H1 (cell line): ENCODE data around the gene TAGLN2. TPM values are rescaled to one million over a fixed set of nuclear protein-coding genes. Genes with fewer than 3 reads are reported as not detected.
A peak's percentile ranks its signal among the peaks of the same experiment; 100 is the strongest.

ENCODE experiments used
- CTCF ChIA-PET: fragments of 300-600 bp; sonication (Branson Sonifier 250); formaldehyde crosslinking; loops from one replicate; lab custom pipeline; 2021; ENCODE audit not compliant: partially characterized antibody; lab: Charles Lee
- POLR2A ChIA-PET: fragments of 300-600 bp; sonication (Branson Sonifier 250); formaldehyde crosslinking; loops from one replicate; lab custom pipeline; 2021; ENCODE audit warnings: inconsistent platforms; ENCODE audit not compliant: partially characterized antibody; lab: Charles Lee
- DNase-seq, 2 experiments: peaks; one replicate each; pipeline versions ENCODE4 v3.0.0 to v3.0.0-alpha.2; 2010 to 2022; ENCODE audit warnings: low spot score in 2 of 2, low read depth in 1 of 2, mixed read lengths in 1 of 2
- FAIRE-seq: peaks from 2 replicates; lab custom pipeline; 2011; peaks lifted over from hg19 to GRCh38; lab: Jason Lieb, UNC
- H2AFZ ChIP-seq: 2 replicates; pipeline ENCODE4 v1.8.1; 2012; ENCODE audit warnings: low read length, inconsistent platforms
- H2AK5ac ChIP-seq: 2 replicates; pipeline ENCODE4 v1.6.1; 2013; ENCODE audit warnings: low read depth, low read length
- H2BK120ac ChIP-seq: replicated peaks from 2 replicates; pipeline ENCODE3; 2013; ENCODE audit warnings: low read depth, low read length, inconsistent platforms
- H2BK12ac ChIP-seq: 2 replicates; pipeline ENCODE4 v1.6.1; 2013; ENCODE audit warnings: low read depth, low read length
- H2BK15ac ChIP-seq: 2 replicates; pipeline ENCODE4 v1.6.1; 2013; ENCODE audit warnings: low read length
- H2BK20ac ChIP-seq: 2 replicates; pipeline ENCODE4 v1.6.1; 2013; ENCODE audit warnings: low read length
- H2BK5ac ChIP-seq: 2 replicates; pipeline ENCODE4 v1.6.1; 2013; ENCODE audit warnings: low read depth, low read length
- H3K14ac ChIP-seq: 2 replicates; pipeline ENCODE4 v1.6.1; 2013; ENCODE audit warnings: inconsistent platforms; ENCODE audit not compliant: insufficient read length
- H3K18ac ChIP-seq: 2 replicates; pipeline ENCODE4 v1.6.1; 2013; ENCODE audit warnings: low read length; ENCODE audit errors: extremely low read depth
- H3K23ac ChIP-seq: 2 replicates; pipeline ENCODE4 v1.6.1; 2013; ENCODE audit warnings: inconsistent platforms; ENCODE audit not compliant: insufficient read length
- H3K23me2 ChIP-seq: 2 replicates; pipeline ENCODE4 v1.6.1; 2013; ENCODE audit warnings: low read depth, low read length
- H3K27ac ChIP-seq: 2 replicates; pipeline ENCODE4 v1.6.1; 2011; ENCODE audit warnings: low read depth, low read length, inconsistent platforms
- H3K27me3 ChIP-seq, 4 experiments: replicated peaks in 1 of 4; 1 replicate in 1 of 4; 2 replicates in 3 of 4; pipeline versions ENCODE4 v1.6.1 to v1.8.1; 2011 to 2013; ENCODE audit warnings: low read length in 3 of 4, mild to moderate bottlenecking in 3 of 4, inconsistent platforms in 2 of 4, mixed read lengths in 2 of 4, moderate library complexity in 1 of 4; ENCODE audit not compliant: control insufficient read depth in 3 of 4, insufficient read depth in 3 of 4; ENCODE audit errors: extremely low read depth in 1 of 4
- H3K36me3 ChIP-seq, 4 experiments: 2 replicates each; pipeline versions ENCODE4 v1.6.1 to v1.8.1; 2011 to 2013; ENCODE audit warnings: mild to moderate bottlenecking in 4 of 4, low read length in 3 of 4, moderate library complexity in 2 of 4, control low read depth in 1 of 4, inconsistent platforms in 1 of 4; ENCODE audit not compliant: insufficient read depth in 4 of 4, control insufficient read depth in 2 of 4
- H3K4ac ChIP-seq: replicated peaks from 2 replicates; pipeline ENCODE3; 2013; ENCODE audit warnings: low read length, low read depth, mixed read lengths, inconsistent platforms; ENCODE audit not compliant: insufficient read length
- H3K4me1 ChIP-seq, 4 experiments: replicated peaks in 1 of 4; 1 replicate in 1 of 4; 2 replicates in 3 of 4; pipeline versions ENCODE4 v1.6.1 to v1.8.1; 2011 to 2013; ENCODE audit warnings: low read length in 3 of 4, inconsistent platforms in 2 of 4, mixed read lengths in 1 of 4; ENCODE audit not compliant: insufficient read depth in 4 of 4, control insufficient read depth in 3 of 4
- H3K4me2 ChIP-seq, 2 experiments: 2 replicates each; pipeline versions ENCODE4 v1.6.1 to v1.8.1; 2011 to 2013; ENCODE audit warnings: low read depth in 2 of 2, low read length in 2 of 2, control low read depth in 1 of 2, inconsistent platforms in 1 of 2, mild to moderate bottlenecking in 1 of 2; ENCODE audit not compliant: insufficient read depth in 1 of 2
- H3K4me3 ChIP-seq, 4 experiments: fragments of 200-600, 300-600 bp in 1 of 4; sonication (generic), shearing (Covaris generic), sonication (Bioruptor Twin) in 1 of 4; 2 replicates each; pipeline versions ENCODE4 v1.5.1 to v1.8.1; 2011 to 2016; ENCODE audit warnings: low read length in 4 of 4, low read depth in 3 of 4, control low read depth in 2 of 4, inconsistent platforms in 2 of 4, mild to moderate bottlenecking in 2 of 4, mixed read lengths in 1 of 4, moderate library complexity in 1 of 4; ENCODE audit not compliant: insufficient read depth in 2 of 4; ENCODE audit errors: extremely low read depth in 1 of 4
- H3K56ac ChIP-seq: replicated peaks from 2 replicates; pipeline ENCODE3; 2013; ENCODE audit warnings: low read depth, mild to moderate bottlenecking, mixed read lengths, low read length, inconsistent platforms; ENCODE audit not compliant: insufficient read length
- H3K79me1 ChIP-seq: 2 replicates; pipeline ENCODE4 v1.6.1; 2013; ENCODE audit warnings: low read depth, low read length, control low read depth
- H3K79me2 ChIP-seq, 2 experiments: 2 replicates each; pipeline versions ENCODE4 v1.6.1 to v1.8.1; 2012 to 2013; ENCODE audit warnings: low read length in 2 of 2, mild to moderate bottlenecking in 2 of 2, inconsistent platforms in 1 of 2; ENCODE audit not compliant: insufficient read depth in 2 of 2, control insufficient read depth in 1 of 2
- H3K9ac ChIP-seq, 4 experiments: replicated peaks in 1 of 4; 1 replicate in 1 of 4; 2 replicates in 3 of 4; pipeline versions ENCODE4 v1.6.1 to v1.8.1; 2011 to 2013; ENCODE audit warnings: low read depth in 3 of 4, low read length in 3 of 4, control low read depth in 2 of 4, mild to moderate bottlenecking in 2 of 4, moderate library complexity in 2 of 4, inconsistent platforms in 1 of 4; ENCODE audit errors: extremely low read depth in 1 of 4
- H3K9me3 ChIP-seq, 2 experiments: 2 replicates each; pipeline versions ENCODE4 v1.6.1 to v1.8.1; 2012 to 2013; ENCODE audit warnings: mild to moderate bottlenecking in 2 of 2, moderate library complexity in 2 of 2, control low read depth in 1 of 2, inconsistent platforms in 1 of 2, low read depth in 1 of 2, low read length in 1 of 2, mixed read lengths in 1 of 2; ENCODE audit not compliant: insufficient read depth in 2 of 2
- H4K20me1 ChIP-seq, 2 experiments: replicated peaks in 1 of 2; 2 replicates each; pipeline versions ENCODE3 to v1.8.1; 2011 to 2013; ENCODE audit warnings: inconsistent platforms in 2 of 2, low read length in 2 of 2, mild to moderate bottlenecking in 1 of 2; ENCODE audit not compliant: insufficient read depth in 2 of 2, control insufficient read depth in 1 of 2
- H4K5ac ChIP-seq: 2 replicates; pipeline ENCODE4 v1.6.1; 2013; ENCODE audit warnings: low read length, low read depth, mixed read lengths, inconsistent platforms; ENCODE audit not compliant: insufficient read length
- H4K8ac ChIP-seq: 2 replicates; pipeline ENCODE4 v1.8.0; 2013; ENCODE audit warnings: mild to moderate bottlenecking, moderate library complexity, low read length, inconsistent platforms; ENCODE audit not compliant: insufficient read depth; ENCODE audit errors: extremely low read depth
- H4K91ac ChIP-seq: replicated peaks from 2 replicates; pipeline ENCODE3; 2013; ENCODE audit warnings: low read length, mixed read lengths, inconsistent platforms; ENCODE audit not compliant: insufficient read length
- ASH2L ChIP-seq: fragments of 200-600, 300-600 bp; sonication (generic); IDR thresholded peaks from one replicate; pipeline ENCODE4 v1.7.1; 2017; ENCODE audit warnings: low read length
- CHD2 ChIP-seq: IDR thresholded peaks from 2 replicates; pipeline ENCODE4 v1.6.1; 2012; ENCODE audit warnings: low read length, improper control_type of control experiment
- POLR2A ChIP-seq, 2 experiments: IDR thresholded peaks; 1 replicate in 1 of 2; 2 replicates in 1 of 2; pipeline ENCODE4 v1.6.1; 2011; ENCODE audit warnings: low read depth in 2 of 2, low read length in 2 of 2, mild to moderate bottlenecking in 2 of 2; ENCODE audit errors: control extremely low read depth in 1 of 2
- POU5F1 ChIP-seq: IDR thresholded peaks from 2 replicates; pipeline ENCODE4 v1.6.1; 2011; ENCODE audit warnings: low read depth, mild to moderate bottlenecking, low read length, moderate library complexity
- SAP30 ChIP-seq: fragments of 300-600 bp; sonication (generic); IDR thresholded peaks from 2 replicates; pipeline ENCODE4 v1.7.1; 2012; ENCODE audit warnings: low read length, moderate library complexity, mild to moderate bottlenecking, inconsistent platforms; ENCODE audit not compliant: insufficient read depth, insufficient replicate concordance
- SIN3A ChIP-seq, 2 experiments: IDR thresholded peaks in 1 of 2; conservative IDR thresholded peaks in 1 of 2; 2 replicates each; pipeline ENCODE4 v1.6.1; 2011 to 2012; ENCODE audit warnings: low read length in 2 of 2, improper control_type of control experiment in 1 of 2, low read depth in 1 of 2, mild to moderate bottlenecking in 1 of 2
- WGBS, 2 experiments: shearing (Covaris generic) in 1 of 2; methylation state at CpG; one replicate each; pipeline versions ENCODE4 v1.1.6 to v1.1.7; 2013 to 2015; ENCODE audit warnings: low lambda C conversion rate in 2 of 2, mixed read lengths in 2 of 2, inconsistent platforms in 1 of 2, low coverage in 1 of 2, missing lambda C conversion rate in 1 of 2; ENCODE audit not compliant: insufficient replicate concordance in 2 of 2, insufficient coverage in 1 of 2, insufficient read length in 1 of 2; ENCODE audit errors: extremely low coverage in 1 of 2, missing lambda C conversion rate in 1 of 2; 5-methylcytosine and 5-hydroxymethylcytosine counted together
- polyA plus RNA-seq, 7 experiments: library from polyadenylated mRNA; depleted of rRNA in 3 of 7; stranded (reverse) in 5 of 7; unstranded in 2 of 7; fragments of >200 nt in 5 of 7; fragments of 200-250 nt in 2 of 7; gene quantifications; 1 replicate in 5 of 7; 2 replicates in 1 of 7; 4 replicates in 1 of 7; pipeline versions ENCODE4 v1.2.1 to v1.2.3, GENCODE V29; 2011 to 2013; ENCODE audit warnings: missing spikeins in 2 of 7, mixed read lengths in 2 of 7
- total RNA-seq: library from RNA; stranded (reverse); fragmentation: NEBNext Ultra II Directional; extraction: Animal tissue kit (Norgen Biotek cat#: 25700); gene quantifications from 2 replicates; pipeline ENCODE4 v1.2.1, GENCODE V29; 2021

The TAGLN2 gene
- total and polyA plus RNA-seq, 2 of the 8 experiments (the other 6 are each of a cell fraction or from before 2014, with no cell fraction given) = 93.0 to 114 TPM

GRCh38 chr1:159944623-159945455 lies 19.5 kb upstream of the TAGLN2 start:
- DNase-seq = no peak
- H3K4me1 ChIP-seq = peaks cover 7 to 24% (median 15%) of the 10 kb centered on the region in 4 experiments
- POLR2A ChIA-PET = interaction anchor here (0.6 to 2.8 kb wide), 21 partner anchors 9 to 139 kb away, joined by 3 to 19 read pairs (median 4); partner anchors contain the start of genes CFAP45, PIGM, SLAMF9 and TAGLN2

More at GRCh38 chr1:159944623-159945455, 19.5 kb upstream of the TAGLN2 start:
- 0 out of 2 replicates have a peak overlapping the region, but pooled peaks have one; percentile 72 for H2BK20ac ChIP-seq
- H2BK15ac ChIP-seq = 0 out of 2 replicates have a peak overlapping the region, but pooled peaks have one; percentile 29
- H3K79me2 ChIP-seq = peaks cover 3 to 12% of the 10 kb centered on the region in 2 experiments; a peak in 2 of 4 replicates
- H3K27me3 ChIP-seq = no peaks in the 10 kb centered on the region
- H3K4ac ChIP-seq = peak overlapping the region; percentile 63
- H4K5ac ChIP-seq = peak overlapping the region; percentile 12
- no peaks in the 10 kb centered on the region for H3K9me3 ChIP-seq
- no peaks in the 10 kb centered on the region for H4K20me1 ChIP-seq
- WGBS, 2 experiments = 20% methylated on average over 11 of the region's 11 CpGs; no CpG with 5 or more reads in 1 of the 2 experiments
- H2AK5ac ChIP-seq = peak overlapping the region; percentile 85; the same call in 1 of the 2 replicates
- H3K9ac ChIP-seq = peak overlapping the region in 3 of 4 experiments; percentile 36 to 45 (median 42); a peak in 4 of 7 replicates
- H3K14ac ChIP-seq = no peak overlapping the region
- peak overlapping the region; percentile 49 to 82 (median 62) for H3K4me3 ChIP-seq
- H2BK12ac ChIP-seq = peak overlapping the region; percentile 60; the same call in 1 of the 2 replicates
- CTCF ChIA-PET = interaction anchor here (0.9 to 35.5 kb wide), 9 partner anchors 8 to 76 kb away, joined by 3 to 696 read pairs (median 8); partner anchors contain the start of gene TAGLN2
- peak overlapping the region; percentile 59 for H4K91ac ChIP-seq
- H3K23me2 ChIP-seq = peaks cover 10% of the 10 kb centered on the region; the same call in 1 of the 2 replicates
- peaks cover 2% of the 10 kb centered on the region; the same call in 1 of the 2 replicates for H3K79me1 ChIP-seq
- H2BK5ac ChIP-seq = no peak overlapping the region; the same call in 1 of the 2 replicates
- H4K8ac ChIP-seq = no peak overlapping the region; the same call in 1 of the 2 replicates
- H3K23ac ChIP-seq = no peak overlapping the region
- no peak for FAIRE-seq
- H2AFZ ChIP-seq = no peak overlapping the region
- peak overlapping the region; percentile 10 for H3K56ac ChIP-seq
- peak overlapping the region; percentile 60; the same call in 1 of the 2 replicates for H3K18ac ChIP-seq
- TF ChIP-seq ASH2L (no peak), SIN3A (conservative IDR thresholded peaks at IDR 0.05 in 1 of 2, IDR thresholded peaks at IDR 0.05 in 1 of 2; ENCODE audit: low read depth in 1 of 2, low read length in 2 of 2) (0 out of 4 replicates have a peak, but pooled peaks of 1 of the 2 experiments have one; percentile 6), SAP30 (peak; percentile 52), CHD2 (no peak), POLR2A (IDR thresholded peaks at IDR 0.05; ENCODE audit: control extremely low read depth in 1 of 2, low read depth in 2 of 2, low read length in 2 of 2) (peak in 1 of 2 experiments; percentile 8; a peak in 1 of 3 replicates), POU5F1 (no peak)
- H3K4me2 ChIP-seq = peak overlapping the region; percentile 72 to 77
- H3K36me3 ChIP-seq = peaks cover 0 to 6% (median 0%) of the 10 kb centered on the region in 4 experiments; a peak in 5 of 8 replicates
- H2BK120ac ChIP-seq = no peak overlapping the region
- H3K27ac ChIP-seq = peak overlapping the region; percentile 9; the same call in 1 of the 2 replicates
